Measurements from ENCODE around the gene THAP7. TPM values are rescaled to one million over a fixed set of nuclear protein-coding genes. Genes with fewer than 3 reads are reported as not detected.

THAP7 gene
- total and polyA plus RNA-seq, 9 of the 15 experiments (the other 6 are each of a cell fraction or from before 2014, with no cell fraction given), result 7.9 to 263 (median 84.1) TPM

DNA sequence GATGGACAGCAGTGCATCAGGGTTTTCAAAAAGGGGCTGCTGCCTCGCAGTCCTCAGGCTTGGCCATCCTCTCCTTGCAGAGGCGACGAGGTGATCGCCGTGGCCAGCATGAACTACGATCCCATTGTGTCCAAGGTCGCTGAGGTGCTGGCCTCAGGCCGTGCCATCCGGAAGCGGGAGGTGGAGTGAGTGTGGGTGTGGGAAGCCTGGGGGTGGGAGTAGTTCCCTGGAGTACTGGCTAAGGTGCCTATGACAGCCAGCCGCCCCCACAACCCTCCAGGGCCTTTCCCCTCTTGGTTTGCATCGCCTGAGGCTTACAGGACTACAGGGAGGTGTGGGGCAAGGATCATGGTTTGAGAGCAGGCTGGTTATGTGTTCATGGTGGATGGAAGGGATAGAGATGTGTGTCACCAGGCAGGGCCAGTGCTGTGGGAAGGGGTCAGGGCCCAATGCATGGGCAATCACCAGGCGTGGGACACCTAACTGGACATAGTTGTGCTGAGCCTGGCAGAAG, 21.9 kb downstream of the THAP7 start (continued):
- TF ChIP-seq HMGXB4 (CRISPR knock-in tag; IDR thresholded peaks at IDR 0.05) (0 out of 2 replicates have a peak, but pooled peaks have one; percentile 22), SETDB1 (IDR thresholded peaks at IDR 0.05; ENCODE audit: low read length) (peak; percentile 47)
- TF ChIP-seq, protein P1, sequence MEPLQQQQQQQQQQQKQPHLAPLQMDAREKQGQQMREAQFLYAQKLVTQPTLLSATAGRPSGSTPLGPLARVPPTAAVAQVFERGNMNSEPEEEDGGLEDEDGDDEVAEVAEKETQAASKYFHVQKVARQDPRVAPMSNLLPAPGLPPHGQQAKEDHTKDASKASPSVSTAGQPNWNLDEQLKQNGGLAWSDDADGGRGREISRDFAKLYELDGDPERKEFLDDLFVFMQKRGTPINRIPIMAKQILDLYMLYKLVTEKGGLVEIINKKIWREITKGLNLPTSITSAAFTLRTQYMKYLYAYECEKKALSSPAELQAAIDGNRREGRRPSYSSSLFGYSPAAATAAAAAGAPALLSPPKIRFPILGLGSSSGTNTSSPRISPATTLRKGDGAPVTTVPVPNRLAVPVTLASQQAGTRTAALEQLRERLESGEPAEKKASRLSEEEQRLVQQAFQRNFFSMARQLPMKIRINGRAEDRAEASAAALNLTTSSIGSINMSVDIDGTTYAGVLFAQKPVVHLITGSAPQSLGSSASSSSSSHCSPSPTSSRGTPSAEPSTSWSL (CRISPR knock-in tag; IDR thresholded peaks at IDR 0.05; ENCODE audit: borderline replicate concordance), result 0 out of 2 replicates have a peak, but pooled peaks have one; percentile 12

DNA sequence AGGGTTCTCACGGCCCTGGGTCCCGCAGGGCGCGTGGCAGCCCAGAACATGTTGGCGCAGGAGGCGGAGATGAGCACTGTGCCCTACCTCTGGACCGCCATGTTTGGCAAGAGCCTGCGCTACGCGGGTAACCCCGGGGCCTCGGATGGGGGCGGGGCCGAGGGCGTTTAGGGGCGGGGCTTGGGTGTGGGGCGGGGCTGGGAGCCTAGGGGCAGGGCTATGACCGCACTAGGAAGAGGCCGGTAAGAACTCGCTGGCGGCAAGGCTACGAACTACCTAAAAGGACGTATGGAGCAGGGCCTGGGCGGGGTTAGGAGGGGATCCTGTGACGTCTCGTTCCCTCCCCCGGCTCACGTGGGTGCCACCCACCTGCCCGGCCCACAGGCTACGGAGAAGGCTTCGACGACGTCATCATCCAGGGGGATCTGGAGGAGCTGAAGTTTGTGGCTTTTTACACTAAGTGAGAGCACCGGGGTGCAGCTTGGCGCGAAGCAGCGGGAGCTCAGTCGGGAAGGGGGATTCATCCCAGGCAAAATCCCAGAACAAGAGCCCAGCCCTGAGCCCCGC, 22.6 kb downstream of the THAP7 start:
- WGBS (ENCODE audit: insufficient coverage, low coverage, missing lambda C conversion rate), result 70% methylated on average over 39 of the region's 39 CpGs
- Histone ChIP-seq H3K27ac (ENCODE audit: extremely low read depth, low read depth, low read length) (no peak overlapping the region), H2AFZ (ENCODE audit: low read depth, low read length) (peak overlapping the region; percentile 24; the same call in 1 of the 2 replicates), H3K4me2 (ENCODE audit: insufficient read depth, low read length) (no peak overlapping the region), H3K4me3 (no peak overlapping the region), H3K4me1 (replicated peaks in 1 of 2; ENCODE audit: control insufficient read depth in 2 of 2, insufficient read depth in 2 of 2, low read length in 2 of 2) (peaks cover 19 to 62% of the 10 kb centered on the region in 2 experiments), H3K36me3 (ENCODE audit: control insufficient read depth, insufficient read depth, low read length) (peaks cover 15% of the 10 kb centered on the region), H3K9ac (ENCODE audit: insufficient read depth in 1 of 2, low read depth in 2 of 2, low read length in 2 of 2) (peak overlapping the region in 1 of 2 experiments; percentile 97; a peak in 1 of 4 replicates), H3K9me1 (ENCODE audit: control insufficient read depth, insufficient read depth, low read length) (peaks cover 5% of the 10 kb centered on the region), H3K9me3 (replicated peaks; ENCODE audit: control insufficient read depth, insufficient read depth, low read depth, low read length) (peaks cover 11% of the 10 kb centered on the region), H4K20me1 (replicated peaks; ENCODE audit: control insufficient read depth, insufficient read depth, low read length) (no peaks in the 10 kb centered on the region; the same call in 1 of the 2 replicates), H3K27me3 (ENCODE audit: control insufficient read depth in 2 of 2, insufficient read depth in 2 of 2, low read length in 2 of 2) (peaks cover 21 to 36% of the 10 kb centered on the region in 2 experiments; a peak in 4 of 5 replicates), H3K79me2 (ENCODE audit: control insufficient read depth, insufficient read depth, low read length) (peaks cover 23% of the 10 kb centered on the region)
- ATAC-seq, result peak; percentile 1; the same call in 2 of the 3 replicates
- FAIRE-seq, result no peak
- in situ Hi-C loops (cut with MboI), result no loop called here
- intact Hi-C loops (cut with micrococcal nuclease), result no loop called here
- peak; percentile 64 to 98 (median 92) for DNase-seq (ENCODE audit: extremely low read depth in 1 of 4, low spot score in 3 of 4)
- POLR2A ChIA-PET, result interaction anchor here (0.6 to 64.4 kb wide), 6 partner anchors 9 to 223 kb away, joined by 3 to 1556 read pairs (median 48); partner anchors contain the start of genes AIFM3, CRKL and THAP7
- CTCF ChIA-PET (ENCODE audit: low intra/inter-chr PET ratio), result no interaction called here
- no TSS peak for BruUV-seq (replicated peaks)
- no peak for TF ChIP-seq POU5F1 (IDR thresholded peaks at IDR 0.05; ENCODE audit: borderline replicate concordance, low read depth, low read length, partially characterized antibody)
- no peak for TF ChIP-seq GMEB1 (CRISPR knock-in tag; IDR thresholded peaks at IDR 0.05)
- no peak for TF ChIP-seq ZNF23 (CRISPR knock-in tag; IDR thresholded peaks at IDR 0.05)
- no peak for TF ChIP-seq POLR3A (IDR thresholded peaks at IDR 0.05; ENCODE audit: borderline replicate concordance, extremely low read depth, insufficient read depth, insufficient read length)
- no peak for TF ChIP-seq THRB (CRISPR knock-in tag; conservative IDR thresholded peaks at IDR 0.05)
- TF ChIP-seq SP2 (IDR thresholded peaks at IDR 0.05; ENCODE audit: extremely low read depth, low read depth, low read length, poor library complexity, severe bottlenecking), result peak; percentile 1
